ENCODE results near the gene ARSI. TPM values are rescaled to one million over a fixed set of nuclear protein-coding genes. Genes with fewer than 3 reads are reported as not detected.

Gene ARSI
- total and polyA plus RNA-seq, 2 of the 4 experiments (the other 2 are of a cell fraction), result 14.8 to 15.2 TPM

DNA sequence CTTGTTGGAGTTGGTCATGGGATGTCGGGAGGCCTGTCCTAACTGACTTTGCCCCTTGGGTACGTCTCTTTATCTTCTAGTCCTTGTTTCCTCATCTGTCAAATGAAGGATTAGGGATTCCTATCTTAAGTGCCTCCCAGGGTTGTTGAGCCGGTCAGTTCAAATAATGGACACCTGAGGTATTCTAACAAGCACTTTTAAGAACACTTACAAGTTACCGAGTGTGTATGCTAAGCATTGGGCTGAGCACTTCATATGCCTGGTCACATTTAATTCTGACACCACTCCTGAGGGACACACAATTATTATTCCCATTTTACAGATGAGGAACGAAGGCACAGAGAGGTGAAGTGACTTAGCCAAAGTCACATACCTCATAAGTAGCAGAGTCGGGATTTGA is 50.2 kb downstream of the ARSI start:
- H3K79me1 ChIP-seq (ENCODE audit: low read depth in 1 of 2, low read length in 2 of 2), result no peaks in the 10 kb centered on the region
- H3K4me1 ChIP-seq (ENCODE audit: control insufficient read depth, insufficient read depth, low read length), result peaks cover 2% of the 10 kb centered on the region; the same call in 1 of the 2 replicates
- H4K20me1 ChIP-seq (ENCODE audit: insufficient read depth, low read length), result no peaks in the 10 kb centered on the region
- WGBS, 2 experiments (ENCODE audit: extremely low coverage in 2 of 2, insufficient read length in 1 of 2), result 100% methylated on average over 1 of the region's 6 CpGs; no CpG with 5 or more reads in 1 of the 2 experiments
- no peak overlapping the region for H2AFZ ChIP-seq (replicated peaks; ENCODE audit: low read length, poor library complexity)
- H3K9me3 ChIP-seq (ENCODE audit: control insufficient read depth, insufficient read depth, low read length), result no peaks in the 10 kb centered on the region
- H2BK120ac ChIP-seq (ENCODE audit: low read depth, low read length), result no peak overlapping the region
- H3K4me2 ChIP-seq (ENCODE audit: low read depth, low read length), result no peak overlapping the region
- dilution Hi-C loops (cut with HindIII; ENCODE audit: low sequenced_read_pairs, unreplicated experiment) (no loop called here), in situ Hi-C loops (cut with MboI; ENCODE audit: low sequenced_read_pairs) (no loop called here), intact Hi-C loops (cut with micrococcal nuclease) (no loop called here)
- no peak overlapping the region for H4K91ac ChIP-seq (ENCODE audit: insufficient read depth, low read depth, low read length)
- no peak overlapping the region for H3K27ac ChIP-seq (ENCODE audit: insufficient read depth, low read length)
- no peak overlapping the region for H2BK5ac ChIP-seq (ENCODE audit: low read depth, low read length, poor library complexity, severe bottlenecking)
- POLR2A ChIA-PET (ENCODE audit: unreplicated experiment), result no interaction called here
- no peaks in the 10 kb centered on the region for H3K9me1 ChIP-seq (ENCODE audit: insufficient read depth, low read length)
- no peak overlapping the region for H3K4me3 ChIP-seq (ENCODE audit: insufficient read depth, low read depth, low read length)
- no peak overlapping the region for H3K56ac ChIP-seq (ENCODE audit: extremely low read depth, insufficient read depth, low read length)
- H2BK15ac ChIP-seq (ENCODE audit: low read depth, low read length), result no peak overlapping the region
- H4K8ac ChIP-seq (ENCODE audit: low read depth in 2 of 2, low read length in 2 of 2), result no peak overlapping the region
- H3K14ac ChIP-seq (replicated peaks; ENCODE audit: low read depth, low read length), result no peak overlapping the region
- ATAC-seq (ENCODE audit: low read depth), result no peak
- no peak overlapping the region for H2BK20ac ChIP-seq (ENCODE audit: low read depth, low read length)
- CTCF ChIA-PET, result no interaction called here
- H3K23ac ChIP-seq (ENCODE audit: low read depth, low read length), result no peak overlapping the region
- no peak overlapping the region for H3K4ac ChIP-seq (ENCODE audit: low read depth, low read length)
- DNase-seq, result no peak
- BruUV-seq (replicated peaks), result no TSS peak
- H2AK9ac ChIP-seq (replicated peaks; ENCODE audit: low read depth, low read length, poor library complexity), result no peak overlapping the region
- H2AK5ac ChIP-seq (ENCODE audit: low read depth, low read length), result no peak overlapping the region
- no peak overlapping the region for H3K9ac ChIP-seq (ENCODE audit: low read depth, low read length)
- H3K27me3 ChIP-seq (ENCODE audit: control insufficient read depth, insufficient read depth, low read length), result no peaks in the 10 kb centered on the region; the same call in 1 of the 2 replicates
- no peak overlapping the region for H4K5ac ChIP-seq (ENCODE audit: low read depth, low read length)
- no peaks in the 10 kb centered on the region for H3K36me3 ChIP-seq (ENCODE audit: control insufficient read depth, insufficient read depth, low read length)
- TF ChIP-seq BHLHE40 (IDR thresholded peaks at IDR 0.05; ENCODE audit: low read depth, low read length) (no peak), RCOR1 (IDR thresholded peaks at IDR 0.05; ENCODE audit: insufficient replicate concordance, low read length) (no peak), SMC3 (IDR thresholded peaks at IDR 0.05; ENCODE audit: low read depth, low read length) (no peak), CHD1 (IDR thresholded peaks at IDR 0.05; ENCODE audit: low read depth, low read length) (no peak), FOS (IDR thresholded peaks at IDR 0.05; ENCODE audit: low read depth, low read length) (no peak), NFE2L2 (IDR thresholded peaks at IDR 0.05; ENCODE audit: low read depth, low read length) (no peak), MAFK (IDR thresholded peaks at IDR 0.05; ENCODE audit: low read depth, low read length) (no peak), RAD21 (IDR thresholded peaks at IDR 0.05; ENCODE audit: low read length) (no peak), MXI1 (IDR thresholded peaks at IDR 0.05; ENCODE audit: borderline replicate concordance, low read depth, low read length) (no peak), MAZ (IDR thresholded peaks at IDR 0.05; ENCODE audit: borderline replicate concordance, low read depth, low read length) (no peak), CTCF (conservative IDR thresholded peaks at IDR 0.05; ENCODE audit: low read depth, low read length) (no peak), RFX5 (IDR thresholded peaks at IDR 0.05; ENCODE audit: low read depth, low read length) (no peak), CEBPB (IDR thresholded peaks at IDR 0.05; ENCODE audit: low read depth, low read length) (no peak), POLR2A (IDR thresholded peaks at IDR 0.05; ENCODE audit: low read depth, low read length) (no peak)
- TF ChIP-seq, protein P1, sequence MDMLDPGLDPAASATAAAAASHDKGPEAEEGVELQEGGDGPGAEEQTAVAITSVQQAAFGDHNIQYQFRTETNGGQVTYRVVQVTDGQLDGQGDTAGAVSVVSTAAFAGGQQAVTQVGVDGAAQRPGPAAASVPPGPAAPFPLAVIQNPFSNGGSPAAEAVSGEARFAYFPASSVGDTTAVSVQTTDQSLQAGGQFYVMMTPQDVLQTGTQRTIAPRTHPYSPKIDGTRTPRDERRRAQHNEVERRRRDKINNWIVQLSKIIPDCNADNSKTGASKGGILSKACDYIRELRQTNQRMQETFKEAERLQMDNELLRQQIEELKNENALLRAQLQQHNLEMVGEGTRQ (IDR thresholded peaks at IDR 0.05; ENCODE audit: low read depth, low read length), result no peak
- TF ChIP-seq, protein P2, sequence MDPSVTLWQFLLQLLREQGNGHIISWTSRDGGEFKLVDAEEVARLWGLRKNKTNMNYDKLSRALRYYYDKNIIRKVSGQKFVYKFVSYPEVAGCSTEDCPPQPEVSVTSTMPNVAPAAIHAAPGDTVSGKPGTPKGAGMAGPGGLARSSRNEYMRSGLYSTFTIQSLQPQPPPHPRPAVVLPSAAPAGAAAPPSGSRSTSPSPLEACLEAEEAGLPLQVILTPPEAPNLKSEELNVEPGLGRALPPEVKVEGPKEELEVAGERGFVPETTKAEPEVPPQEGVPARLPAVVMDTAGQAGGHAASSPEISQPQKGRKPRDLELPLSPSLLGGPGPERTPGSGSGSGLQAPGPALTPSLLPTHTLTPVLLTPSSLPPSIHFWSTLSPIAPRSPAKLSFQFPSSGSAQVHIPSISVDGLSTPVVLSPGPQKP (IDR thresholded peaks at IDR 0.05; ENCODE audit: borderline replicate concordance, low read depth, low read length), result no peak
- no peak overlapping the region for H3K18ac ChIP-seq (ENCODE audit: low read depth, low read length)
